ENCODE measurements around the gene MYOM3.

GRCh38 chr1:24133819-24134218, 21.9 kb upstream of the MYOM3 start:
- TF ChIP-seq, protein P1, sequence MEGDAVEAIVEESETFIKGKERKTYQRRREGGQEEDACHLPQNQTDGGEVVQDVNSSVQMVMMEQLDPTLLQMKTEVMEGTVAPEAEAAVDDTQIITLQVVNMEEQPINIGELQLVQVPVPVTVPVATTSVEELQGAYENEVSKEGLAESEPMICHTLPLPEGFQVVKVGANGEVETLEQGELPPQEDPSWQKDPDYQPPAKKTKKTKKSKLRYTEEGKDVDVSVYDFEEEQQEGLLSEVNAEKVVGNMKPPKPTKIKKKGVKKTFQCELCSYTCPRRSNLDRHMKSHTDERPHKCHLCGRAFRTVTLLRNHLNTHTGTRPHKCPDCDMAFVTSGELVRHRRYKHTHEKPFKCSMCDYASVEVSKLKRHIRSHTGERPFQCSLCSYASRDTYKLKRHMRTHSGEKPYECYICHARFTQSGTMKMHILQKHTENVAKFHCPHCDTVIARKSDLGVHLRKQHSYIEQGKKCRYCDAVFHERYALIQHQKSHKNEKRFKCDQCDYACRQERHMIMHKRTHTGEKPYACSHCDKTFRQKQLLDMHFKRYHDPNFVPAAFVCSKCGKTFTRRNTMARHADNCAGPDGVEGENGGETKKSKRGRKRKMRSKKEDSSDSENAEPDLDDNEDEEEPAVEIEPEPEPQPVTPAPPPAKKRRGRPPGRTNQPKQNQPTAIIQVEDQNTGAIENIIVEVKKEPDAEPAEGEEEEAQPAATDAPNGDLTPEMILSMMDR (IDR thresholded peaks at IDR 0.05; ENCODE audit: low read length), result no peak
- no peak for TF ChIP-seq EZH2 (IDR thresholded peaks at IDR 0.05; ENCODE audit: borderline replicate concordance, low read length)

Measured in OCI-LY1 (cell line).